SW480 (cell line): Measurements from ENCODE around the gene IRGC.

Experiments
- DNase-seq: peaks from one replicate; pipeline ENCODE4 v3.0.0-alpha.2; 2016; ENCODE audit warnings: low spot score

The IRGC gene

DNA sequence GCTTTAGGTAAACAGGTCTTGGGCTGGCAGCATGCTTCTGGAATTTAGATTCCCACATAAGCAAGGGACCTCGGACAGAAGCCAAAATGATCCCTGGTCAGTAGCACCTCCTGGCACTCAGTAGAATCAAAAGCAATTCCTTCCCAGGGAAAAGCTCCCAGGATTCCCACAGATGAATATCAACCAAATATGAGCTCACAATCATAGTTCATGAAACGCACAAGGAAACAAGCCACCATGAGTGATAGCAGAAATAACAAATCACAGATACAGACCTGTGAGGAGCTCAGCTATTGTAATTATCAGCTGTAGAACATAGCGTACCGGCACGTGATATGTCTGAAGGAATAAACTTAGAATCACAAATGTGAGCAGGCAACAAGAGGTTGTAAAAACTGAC is 24.1 kb upstream of the IRGC start:
- DNase-seq: no peak

DNA sequence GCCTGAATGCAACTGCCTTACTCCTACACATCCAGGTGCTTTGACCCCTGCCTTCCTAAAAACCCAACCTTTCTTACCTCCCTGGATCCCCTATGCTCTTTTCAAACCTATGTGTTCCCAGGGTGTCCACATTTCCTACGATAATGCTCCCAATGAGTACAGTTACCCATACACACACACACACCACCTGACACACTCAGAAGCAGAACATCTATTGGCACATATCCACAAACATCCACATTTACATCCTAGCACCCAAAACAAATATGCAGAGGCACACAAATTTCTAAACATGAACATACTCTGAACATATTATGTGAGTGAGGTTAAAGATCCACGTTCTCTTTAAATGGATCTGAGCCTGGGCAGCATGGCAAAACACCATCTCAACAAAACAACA is 23.5 kb upstream of the IRGC start:
- no peak for DNase-seq

DNA sequence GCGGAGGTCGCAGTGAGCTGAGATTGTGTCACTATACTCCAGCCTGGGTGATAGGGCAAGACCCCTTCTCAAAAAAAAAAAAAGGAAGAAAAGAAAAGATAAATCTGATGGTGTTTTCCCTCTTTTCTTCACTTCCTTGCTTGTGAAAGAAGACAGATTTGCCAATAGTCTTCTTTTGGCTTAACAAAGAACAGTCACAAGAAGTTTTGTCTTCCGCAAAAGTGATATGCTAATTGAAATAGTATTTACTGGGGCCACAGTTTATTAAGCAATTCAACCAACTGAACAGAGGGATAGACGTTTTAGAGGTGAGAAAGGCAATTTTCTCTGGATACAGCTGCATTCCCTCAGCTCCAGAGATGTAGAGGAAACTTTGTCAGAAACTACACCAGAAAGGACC is 23.0 kb upstream of the IRGC start:
- no peak for DNase-seq

DNA sequence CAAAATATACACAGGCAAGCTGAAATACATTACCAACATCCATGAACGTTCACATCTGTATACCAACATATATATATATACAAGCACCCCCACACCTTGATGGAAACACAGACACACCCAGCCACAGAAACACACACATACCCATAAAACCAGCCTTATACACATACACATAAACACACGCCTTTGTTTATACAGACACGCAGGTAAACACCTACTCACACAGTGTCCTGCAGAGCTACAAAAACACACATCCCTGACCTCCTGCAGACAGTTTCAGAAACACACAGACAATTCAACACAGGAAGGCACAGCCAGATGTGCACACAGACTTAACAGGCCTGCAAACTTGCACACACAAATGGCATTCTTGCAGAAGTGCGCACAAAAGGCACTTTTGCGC is 21.3 kb upstream of the IRGC start:
- no peak for DNase-seq

DNA sequence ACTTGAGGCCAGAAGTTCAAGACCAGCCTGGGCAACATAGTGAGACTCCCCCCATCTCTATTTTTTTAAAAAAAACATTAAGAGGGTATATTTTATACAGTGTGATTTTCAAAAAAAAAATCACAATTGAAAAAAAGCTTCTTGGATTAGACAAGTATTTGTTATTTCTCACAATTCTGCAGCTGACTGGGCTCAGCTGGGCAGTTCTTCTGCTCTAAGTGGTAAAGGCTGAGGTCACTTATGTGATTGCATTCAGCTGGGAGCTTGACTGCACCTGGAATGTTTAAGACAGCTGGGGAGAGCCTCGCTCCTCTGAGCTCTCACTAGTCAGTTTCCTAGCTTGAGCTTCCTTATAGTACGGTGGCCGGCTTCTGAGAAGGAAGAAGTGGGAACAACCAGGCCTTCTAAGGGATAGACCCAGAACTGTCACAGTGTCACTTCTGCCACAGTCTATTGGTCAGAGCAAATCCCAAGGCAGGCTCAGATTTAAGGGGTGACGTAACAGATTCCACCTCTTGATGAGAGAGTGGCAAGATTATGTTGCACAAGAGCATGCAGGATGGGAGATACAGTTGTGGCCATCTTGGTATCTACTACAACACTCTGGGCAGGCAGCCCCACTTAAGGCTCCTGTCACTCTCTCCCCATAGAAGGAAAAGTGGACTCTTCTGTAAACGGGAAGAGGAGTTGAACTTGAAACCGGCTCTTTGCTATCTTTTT is 19.7 kb upstream of the IRGC start:
- no peak for DNase-seq

DNA sequence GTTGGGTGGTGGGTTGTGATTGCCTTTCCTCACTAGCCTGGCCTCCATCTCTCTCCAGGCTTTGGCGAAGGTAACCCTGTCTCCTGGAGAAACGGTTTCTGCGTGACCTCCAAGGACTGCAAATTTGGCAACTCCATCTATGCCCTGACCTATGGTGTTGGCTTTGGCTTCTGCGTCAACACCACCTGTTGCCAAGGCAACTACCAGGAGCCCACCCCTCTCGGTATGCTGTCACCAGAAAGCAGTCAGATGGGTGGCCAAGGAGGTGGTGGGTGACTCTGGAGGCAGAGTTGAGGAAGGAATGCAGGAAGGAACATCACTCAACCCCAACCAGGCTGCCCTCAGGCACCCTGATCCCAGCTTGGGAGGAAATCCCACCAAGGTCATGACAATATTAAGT is 18.6 kb upstream of the IRGC start:
- DNase-seq: no peak

DNA sequence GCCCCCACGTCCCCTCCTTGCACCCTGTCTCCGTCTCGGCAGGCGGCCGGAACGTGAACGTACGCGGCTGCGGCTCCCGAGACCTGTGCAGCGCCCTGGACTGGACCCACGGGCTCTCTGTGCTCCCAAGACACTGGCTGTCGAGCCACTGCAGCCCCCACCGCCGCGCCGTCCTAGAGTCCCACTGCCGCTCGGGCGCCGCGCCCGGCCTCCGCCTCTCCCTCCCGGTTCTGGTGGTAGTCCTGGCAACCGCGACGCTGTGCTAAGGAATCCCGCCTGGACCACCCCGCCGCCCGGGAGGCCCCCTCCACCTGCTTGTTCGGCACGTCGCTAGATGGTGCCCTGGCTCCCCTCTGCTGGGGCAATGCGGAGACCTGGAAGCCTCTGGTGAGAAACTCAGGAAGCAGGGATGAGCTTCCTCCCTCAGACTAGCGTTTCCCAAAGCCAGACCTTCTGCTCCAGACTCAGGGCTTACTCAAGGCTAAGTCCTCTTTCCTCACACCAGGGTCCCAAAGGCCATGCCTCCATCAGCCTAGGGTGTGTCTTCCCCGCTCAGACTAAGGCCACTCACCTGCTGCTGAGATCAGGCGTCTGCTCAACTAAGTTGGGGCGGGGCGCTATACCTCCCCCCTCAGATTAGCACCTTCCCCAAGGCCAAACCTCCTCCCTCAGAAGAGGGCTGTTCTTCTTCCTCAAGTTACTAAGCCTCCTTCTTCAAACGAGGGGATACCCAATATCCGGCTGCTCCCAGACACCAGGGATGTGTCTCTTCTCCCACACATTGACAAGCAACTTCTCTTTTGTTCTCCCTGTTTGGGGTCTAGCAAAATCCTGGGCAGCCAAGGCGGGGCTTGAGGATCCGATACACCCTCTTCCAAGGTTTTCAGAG is 16.1 kb upstream of the IRGC start:
- no peak for DNase-seq

DNA sequence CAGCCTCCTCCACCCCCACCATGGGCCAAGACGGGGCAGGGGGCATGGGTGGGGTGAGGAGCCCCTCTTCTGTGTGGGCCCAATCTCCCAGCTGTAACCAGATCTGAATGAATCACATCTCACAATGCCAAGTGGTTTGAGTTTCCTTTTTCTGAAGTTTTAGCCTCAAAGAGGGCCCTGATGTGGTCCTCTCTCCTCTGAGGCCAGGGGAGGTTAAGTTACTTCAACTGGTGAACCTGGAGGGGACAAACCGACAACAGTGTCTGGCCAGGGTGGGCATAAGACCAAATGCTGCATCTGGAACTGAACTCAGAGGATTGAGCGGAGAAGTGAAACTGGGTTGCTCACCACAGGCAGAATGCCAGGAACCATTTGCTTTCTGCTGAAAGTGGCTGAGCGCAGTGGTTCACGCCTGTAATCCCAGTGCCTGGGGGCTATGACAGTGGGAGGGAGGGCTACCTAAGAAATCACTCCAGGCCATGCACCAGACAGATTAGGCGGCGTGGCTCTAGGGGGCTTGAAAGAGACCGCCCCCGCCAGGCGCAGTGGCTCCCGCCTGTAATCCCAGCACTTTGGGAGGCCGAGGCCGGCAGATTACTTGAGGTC is 15.4 kb upstream of the IRGC start:
- DNase-seq: no peak

DNA sequence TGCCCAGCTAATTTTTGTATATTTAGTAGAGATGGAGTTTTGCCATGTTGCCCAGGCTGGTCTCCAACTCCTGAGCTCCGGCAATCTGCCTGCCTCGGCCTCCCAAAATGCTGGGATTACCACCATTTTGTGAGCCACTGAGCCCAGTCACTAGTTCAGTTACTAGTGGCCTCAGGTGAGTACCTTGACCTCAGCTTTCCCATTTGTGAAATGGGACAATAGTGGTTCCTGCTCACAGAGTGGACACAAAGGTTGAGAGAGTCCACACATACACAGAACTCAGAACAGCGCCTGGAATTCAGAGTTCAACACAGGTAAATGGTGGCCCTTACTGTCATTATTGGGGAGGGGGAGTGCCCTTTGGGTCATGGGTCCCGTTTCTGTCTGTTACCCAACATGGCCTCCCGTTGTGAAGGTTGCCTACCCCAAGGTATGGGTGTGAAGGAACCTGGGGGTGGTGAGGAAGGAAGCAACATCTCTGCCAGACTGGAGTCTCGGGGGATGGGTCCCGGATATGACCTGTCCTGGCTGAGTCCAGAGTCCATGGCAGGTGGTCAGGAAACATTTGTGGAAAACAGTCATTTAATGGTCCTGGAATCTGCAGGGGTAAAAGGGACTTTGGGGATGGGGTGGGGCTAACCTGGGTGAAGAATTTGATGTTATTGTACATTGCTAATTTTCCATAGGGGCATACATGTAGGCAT is 11.7 kb upstream of the IRGC start:
- DNase-seq: no peak

DNA sequence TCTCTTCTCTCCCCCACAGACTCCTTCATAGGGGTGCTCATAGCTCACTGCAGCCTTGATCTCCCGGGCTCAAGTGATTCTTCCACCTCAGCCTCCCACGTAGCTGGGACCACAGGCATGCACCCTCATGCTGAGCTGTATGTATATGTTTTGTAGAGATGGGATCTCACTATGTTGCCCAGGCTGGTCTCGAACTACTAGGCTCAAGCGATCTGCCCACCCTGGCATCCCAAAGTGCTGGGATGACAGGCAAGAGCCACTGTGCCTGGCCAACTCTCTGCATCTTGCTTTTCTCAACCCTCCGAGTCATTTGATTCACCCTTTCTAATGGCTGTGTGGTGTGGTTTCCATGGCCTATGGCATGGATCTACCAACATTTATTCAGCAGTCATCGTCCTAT is 10.1 kb upstream of the IRGC start:
- no peak for DNase-seq

DNA sequence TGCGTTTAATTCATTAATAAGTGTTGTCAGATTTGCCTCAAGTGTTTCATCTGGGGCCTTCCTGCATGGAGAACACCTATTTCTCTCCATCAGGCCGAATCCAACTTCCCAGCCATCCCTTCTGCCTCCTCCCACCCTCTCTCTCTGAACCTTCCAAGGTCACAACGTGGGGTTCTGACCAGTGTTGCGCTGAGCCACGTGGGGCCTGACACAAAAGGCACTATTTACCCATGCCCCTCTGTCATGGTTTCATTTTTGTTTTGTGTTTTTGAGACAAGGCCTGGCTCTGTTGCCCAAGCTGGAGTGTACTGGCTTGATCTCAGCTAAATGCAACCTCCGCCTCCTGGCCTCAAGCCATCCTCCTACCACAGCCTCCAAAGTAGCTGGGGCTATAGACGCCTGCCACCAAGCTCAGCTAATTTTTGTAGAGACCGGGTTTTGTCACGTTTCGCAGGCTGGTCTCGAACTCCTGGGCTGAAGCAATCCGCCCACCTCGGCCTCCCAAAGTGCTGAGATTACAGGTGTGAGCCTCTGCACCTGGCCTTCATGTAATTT is 8.6 kb upstream of the IRGC start:
- no peak for DNase-seq

DNA sequence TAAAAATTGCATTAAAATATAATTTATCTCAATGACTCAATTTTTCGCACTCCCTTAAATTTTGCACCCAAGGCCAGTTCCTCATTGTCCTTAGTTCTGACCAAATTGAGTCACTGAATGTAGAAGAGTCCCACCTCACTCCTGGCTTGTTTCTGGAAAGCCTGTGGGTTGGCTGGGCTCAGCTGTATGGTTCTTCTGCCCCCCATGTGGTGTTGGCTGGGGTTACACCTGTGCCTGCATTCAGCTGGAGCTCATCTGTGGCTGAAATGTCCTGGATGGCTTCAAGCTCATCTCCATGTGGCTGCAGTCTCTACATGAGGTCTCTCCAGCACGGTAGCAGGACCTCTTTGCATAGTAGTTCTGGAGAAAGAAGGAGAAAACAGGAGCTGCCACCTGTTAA is 7.2 kb upstream of the IRGC start:
- DNase-seq: no peak

DNA sequence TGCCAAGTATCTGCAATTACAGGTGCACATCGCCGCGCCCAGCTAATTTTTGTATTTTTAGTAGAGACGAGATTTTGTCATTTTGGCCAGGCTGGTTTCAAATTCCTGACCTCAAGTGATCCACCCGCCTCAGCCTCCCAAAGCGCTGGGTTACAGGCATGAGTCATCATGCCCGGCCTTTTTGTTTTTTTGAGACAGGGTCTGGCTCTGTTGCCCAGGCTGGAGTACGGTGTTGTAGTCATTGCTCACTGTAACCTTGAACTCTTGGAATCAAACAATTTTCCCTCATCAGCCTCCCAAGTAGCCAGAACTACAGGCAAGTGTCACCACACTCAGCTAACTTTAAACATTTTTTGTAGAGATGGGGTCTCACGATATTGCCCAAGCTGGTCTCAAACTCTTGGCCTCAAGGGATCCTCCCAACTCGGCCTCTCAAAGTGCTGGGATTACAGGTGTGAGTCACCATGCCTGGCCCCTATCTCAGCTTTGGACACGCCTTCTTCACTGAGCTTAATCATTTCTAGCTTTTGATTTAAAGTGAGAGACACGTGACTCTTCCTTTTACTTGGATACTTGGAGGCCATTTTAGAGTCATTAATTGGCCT is 4.0 kb upstream of the IRGC start:
- DNase-seq: peak; percentile 41

DNA sequence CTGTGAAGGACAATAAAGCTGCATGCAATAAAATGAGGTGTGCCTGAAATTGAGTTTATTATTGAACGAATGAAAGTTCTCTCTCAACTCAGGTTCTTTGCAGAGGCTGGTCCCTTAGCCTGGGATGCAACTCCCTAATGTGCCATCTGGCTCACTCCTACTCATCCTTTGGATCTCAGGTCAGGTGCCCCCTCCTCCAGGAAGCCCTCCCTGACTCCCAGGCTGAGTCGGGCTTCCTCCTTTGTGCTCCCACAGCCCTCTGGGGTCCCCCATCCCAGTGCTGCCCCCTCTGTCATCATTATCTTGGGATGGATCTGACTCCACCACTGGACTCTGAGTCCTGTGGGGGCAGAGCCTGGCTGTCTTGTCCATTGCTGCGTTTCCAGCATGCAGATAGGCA is 2.7 kb upstream of the IRGC start:
- DNase-seq: no peak

DNA sequence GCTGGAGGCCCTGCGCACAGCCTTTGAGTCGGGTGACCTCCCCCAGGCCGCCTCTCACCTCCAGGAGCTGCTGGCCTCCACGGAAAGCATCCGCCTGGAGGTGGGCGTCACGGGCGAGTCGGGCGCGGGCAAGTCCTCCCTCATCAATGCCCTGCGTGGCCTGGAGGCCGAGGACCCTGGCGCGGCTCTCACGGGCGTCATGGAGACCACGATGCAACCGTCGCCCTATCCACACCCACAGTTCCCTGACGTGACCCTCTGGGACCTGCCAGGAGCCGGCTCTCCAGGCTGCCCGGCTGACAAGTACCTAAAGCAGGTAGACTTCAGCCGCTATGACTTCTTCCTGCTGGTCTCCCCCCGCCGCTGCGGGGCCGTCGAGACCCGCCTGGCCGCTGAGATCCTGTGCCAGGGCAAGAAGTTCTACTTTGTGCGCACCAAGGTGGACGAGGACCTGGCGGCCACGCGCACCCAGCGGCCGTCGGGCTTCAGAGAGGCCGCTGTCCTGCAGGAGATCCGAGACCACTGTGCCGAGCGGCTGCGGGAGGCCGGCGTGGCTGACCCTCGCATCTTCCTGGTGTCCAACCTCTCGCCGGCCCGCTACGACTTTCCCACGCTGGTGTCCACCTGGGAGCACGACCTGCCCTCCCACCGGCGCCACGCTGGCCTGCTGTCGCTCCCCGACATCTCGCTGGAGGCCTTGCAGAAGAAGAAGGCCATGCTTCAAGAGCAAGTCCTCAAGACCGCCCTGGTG is 2.9 kb downstream of the IRGC start:
- DNase-seq: no peak

DNA sequence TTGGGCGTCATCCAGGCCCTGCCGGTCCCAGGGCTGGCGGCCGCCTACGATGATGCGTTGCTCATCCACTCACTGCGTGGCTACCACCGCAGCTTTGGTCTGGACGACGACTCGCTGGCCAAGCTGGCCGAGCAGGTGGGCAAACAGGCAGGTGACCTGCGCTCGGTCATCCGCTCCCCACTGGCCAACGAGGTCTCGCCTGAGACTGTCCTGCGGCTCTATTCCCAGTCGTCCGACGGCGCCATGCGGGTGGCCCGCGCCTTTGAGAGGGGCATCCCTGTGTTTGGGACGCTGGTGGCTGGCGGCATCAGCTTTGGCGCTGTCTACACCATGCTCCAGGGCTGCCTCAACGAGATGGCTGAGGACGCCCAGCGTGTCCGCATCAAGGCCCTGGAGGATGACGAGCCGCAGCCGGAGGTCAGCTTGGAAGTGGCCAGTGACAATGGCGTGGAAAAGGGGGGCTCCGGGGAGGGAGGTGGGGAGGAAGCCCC is 3.5 kb downstream of the IRGC start:
- DNase-seq: no peak

DNA sequence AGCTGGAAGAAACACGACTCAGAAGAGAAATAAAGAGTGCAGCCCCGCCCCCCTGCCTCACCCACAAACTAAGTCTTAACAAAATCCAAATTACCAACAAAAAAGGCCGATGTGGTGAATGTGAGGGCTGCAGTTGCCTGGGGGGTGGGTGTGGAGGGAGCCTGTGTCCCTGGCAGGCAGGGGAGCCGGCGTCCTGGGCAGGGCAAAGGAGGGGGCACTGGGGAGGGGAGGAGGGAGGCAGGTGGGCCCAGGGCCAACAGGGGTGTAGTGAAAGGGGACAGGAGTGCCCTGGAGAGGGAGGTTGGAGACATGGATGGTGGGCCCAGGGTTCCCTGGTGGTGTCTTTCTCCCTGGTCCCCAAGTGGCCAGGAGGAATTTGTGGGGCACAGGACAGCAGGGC is 4.0 kb downstream of the IRGC start:
- no peak for DNase-seq

DNA sequence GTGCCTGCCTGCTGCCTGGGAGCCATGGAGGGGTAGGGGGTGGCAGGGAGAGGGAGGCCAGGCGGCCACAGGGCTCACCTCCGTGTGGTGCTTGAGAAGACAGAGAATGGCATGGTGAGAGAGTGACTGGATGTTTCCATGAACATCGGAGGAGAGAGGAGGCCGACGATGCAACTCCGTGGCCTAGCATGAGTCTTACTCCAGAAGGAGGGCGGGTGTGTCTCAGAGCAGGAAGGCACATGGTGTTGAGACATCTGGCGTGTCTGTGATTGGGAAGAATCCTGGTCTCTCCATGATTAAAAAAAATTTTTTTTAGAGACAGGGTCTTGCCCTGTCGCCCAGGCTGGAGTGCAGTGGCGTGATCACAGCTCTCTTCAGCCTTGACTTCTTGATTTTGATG is 5.1 kb downstream of the IRGC start:
- no peak for DNase-seq

DNA sequence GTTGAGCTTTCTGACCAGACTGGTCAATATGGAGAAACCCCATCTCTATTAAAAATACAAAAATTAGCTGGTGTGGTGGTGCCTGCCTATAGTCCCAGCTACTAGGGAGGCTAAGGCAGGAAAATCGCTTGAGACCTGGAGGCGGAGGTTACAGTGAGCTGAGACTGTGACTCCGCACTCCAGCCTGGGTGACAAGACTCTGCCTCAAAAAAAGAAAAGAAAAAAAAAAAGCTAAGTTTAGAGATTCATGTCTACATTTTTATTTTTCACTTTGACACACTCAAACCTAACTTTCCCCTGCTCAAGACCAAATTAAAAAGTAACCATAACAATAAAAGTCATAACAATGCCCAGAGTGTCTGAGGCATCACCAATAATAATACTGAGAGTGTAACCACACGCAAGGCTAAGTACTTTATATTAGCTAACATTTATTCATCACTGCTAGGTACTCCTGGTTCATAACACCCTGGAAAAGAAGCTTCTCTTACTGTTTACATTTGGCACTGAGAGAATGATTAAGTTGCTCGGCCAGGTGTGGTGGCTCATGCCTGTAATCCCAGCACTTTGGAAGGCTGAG is 5.7 kb downstream of the IRGC start:
- DNase-seq: no peak

DNA sequence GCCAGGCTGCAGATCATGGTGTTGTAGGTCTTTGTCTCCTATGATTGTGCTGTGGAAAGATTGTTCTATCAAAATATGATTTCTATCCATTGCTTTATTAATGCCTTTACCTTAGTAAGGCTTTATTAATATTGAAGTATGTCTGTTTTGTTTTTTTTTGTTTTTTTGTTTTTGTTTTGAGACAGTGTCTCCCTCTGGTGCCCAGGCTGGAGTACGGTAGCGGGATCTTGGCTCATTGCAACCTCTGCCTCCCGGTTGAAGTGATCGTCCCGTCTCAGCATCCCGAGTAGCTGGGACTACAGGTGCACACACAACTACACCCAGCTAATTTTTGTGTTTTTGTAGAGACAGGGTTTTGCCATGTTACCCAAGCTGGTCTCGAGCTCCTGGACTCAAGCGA is 7.7 kb downstream of the IRGC start:
- no peak for DNase-seq

DNA sequence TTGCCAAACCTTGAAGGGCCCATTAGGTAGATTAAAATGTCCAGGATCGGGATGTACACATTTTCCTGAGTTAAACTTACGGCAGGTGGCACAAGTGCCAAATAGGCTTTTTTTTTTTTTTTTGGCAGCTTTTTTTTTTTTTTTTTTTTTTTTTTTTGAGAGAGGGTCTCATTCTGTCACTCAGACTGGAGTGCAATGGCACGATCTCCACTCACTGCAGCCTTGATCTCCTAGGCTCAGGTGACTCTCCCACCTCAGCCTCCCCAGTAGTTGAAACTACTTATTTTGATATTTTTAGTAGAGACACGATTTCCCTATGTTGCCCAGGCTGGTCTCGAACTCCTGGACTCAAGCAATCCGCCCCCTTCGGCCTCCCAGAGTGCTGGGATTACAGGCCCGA is 9.0 kb downstream of the IRGC start:
- DNase-seq: no peak
